ENCODE measurements around the gene EEF1AKMT3. TPM values are rescaled to one million over a fixed set of nuclear protein-coding genes. Genes with fewer than 3 reads are reported as not detected.

EEF1AKMT3 gene
- total RNA-seq, 1 experiment from 2014 or later, result 5.0 TPM

- Mint-ChIP-seq H3K27me3 (ENCODE audit: insufficient read depth, unreplicated experiment) (peaks cover 8% of the 10 kb centered on the region), H3K4me1 (ENCODE audit: low read depth, unreplicated experiment) (no peaks in the 10 kb centered on the region), H3K36me3 (ENCODE audit: insufficient read depth, unreplicated experiment) (peaks cover 12% of the 10 kb centered on the region), H3K27ac (ENCODE audit: unreplicated experiment) (no peak overlapping the region), H3K4me3 (ENCODE audit: unreplicated experiment) (no peak overlapping the region), H3K9me3 (ENCODE audit: unreplicated experiment) (no peaks in the 10 kb centered on the region)
- no peaks in the 10 kb centered on the region for H3K27me3 ChIP-seq (replicated peaks; ENCODE audit: control insufficient read depth, insufficient read depth, low read length)
- no TSS peak for BruUV-seq (replicated peaks)
- TF ChIP-seq CTCF (IDR thresholded peaks at IDR 0.05; ENCODE audit: insufficient read depth in 1 of 2, low read depth in 1 of 2, low read length in 1 of 2, severe bottlenecking in 1 of 2, unreplicated experiment in 1 of 2), result no peak
- CTCF ChIA-PET, result interaction anchor here (0.6 kb wide), 1 partner anchor 30 kb away, joined by 4 read pairs; no protein-coding TSS in a partner anchor
- H3K4me1 ChIP-seq, result no peaks in the 10 kb centered on the region
- POLR2A ChIA-PET, result no interaction called here
- intact Hi-C loops (cut with micrococcal nuclease; ENCODE audit: unreplicated experiment), result no loop called here
- no peak for DNase-seq
- H3K9me3 ChIP-seq, result no peaks in the 10 kb centered on the region
- no peak overlapping the region for H3K4me3 ChIP-seq (ENCODE audit: low read depth, low read length)
- no peaks in the 10 kb centered on the region for H3K36me3 ChIP-seq (ENCODE audit: control insufficient read depth, insufficient read depth, low read length)
These were observed 48.8 kb upstream of the EEF1AKMT3 start for GRCh38 chr12:57723630-57723962.

GRCh38 chr12:57724003-57724935 is 48.1 kb upstream of the EEF1AKMT3 start:
- intact Hi-C loops (cut with micrococcal nuclease; ENCODE audit: unreplicated experiment), result no loop called here
- ChIA-PET CTCF (no interaction called here), POLR2A (no interaction called here)
- TF ChIP-seq CTCF (IDR thresholded peaks at IDR 0.05; ENCODE audit: insufficient read depth in 1 of 2, low read depth in 1 of 2, low read length in 1 of 2, severe bottlenecking in 1 of 2, unreplicated experiment in 1 of 2), result no peak
- H3K9me3 Mint-ChIP-seq (ENCODE audit: unreplicated experiment), result no peaks in the 10 kb centered on the region
- peaks cover 11% of the 10 kb centered on the region for H3K27me3 Mint-ChIP-seq (ENCODE audit: insufficient read depth, unreplicated experiment)
- H3K4me3 Mint-ChIP-seq (ENCODE audit: unreplicated experiment), result no peak overlapping the region
- no peak overlapping the region for H3K27ac Mint-ChIP-seq (ENCODE audit: unreplicated experiment)
- no peak for DNase-seq
- H3K4me3 ChIP-seq (ENCODE audit: low read depth, low read length), result no peak overlapping the region
- BruUV-seq (replicated peaks), result no TSS peak
- H3K36me3 Mint-ChIP-seq (ENCODE audit: insufficient read depth, unreplicated experiment), result peaks cover 12% of the 10 kb centered on the region
- H3K4me1 Mint-ChIP-seq (ENCODE audit: low read depth, unreplicated experiment), result no peaks in the 10 kb centered on the region
- H3K36me3 ChIP-seq (ENCODE audit: control insufficient read depth, insufficient read depth, low read length), result no peaks in the 10 kb centered on the region
- no peaks in the 10 kb centered on the region for H3K27me3 ChIP-seq (replicated peaks; ENCODE audit: control insufficient read depth, insufficient read depth, low read length)
- H3K4me1 ChIP-seq, result no peaks in the 10 kb centered on the region
- no peaks in the 10 kb centered on the region for H3K9me3 ChIP-seq

- no peak for DNase-seq
- ChIA-PET CTCF (interaction anchor here (1.2 to 2.0 kb wide), 5 partner anchors 10 to 272 kb away, joined by 3 to 32 read pairs (median 10); partner anchors contain the start of gene TSPAN31), POLR2A (no interaction called here)
- no peaks in the 10 kb centered on the region for H3K4me1 Mint-ChIP-seq (ENCODE audit: low read depth, unreplicated experiment)
- peak overlapping the region; percentile 85 for H3K4me3 Mint-ChIP-seq (ENCODE audit: unreplicated experiment)
- no peaks in the 10 kb centered on the region for H3K9me3 Mint-ChIP-seq (ENCODE audit: unreplicated experiment)
- H3K27me3 Mint-ChIP-seq (ENCODE audit: insufficient read depth, unreplicated experiment), result peaks cover 12% of the 10 kb centered on the region
- Histone ChIP-seq H3K4me1 (no peaks in the 10 kb centered on the region), H3K9me3 (no peaks in the 10 kb centered on the region), H3K36me3 (ENCODE audit: control insufficient read depth, insufficient read depth, low read length) (no peaks in the 10 kb centered on the region), H3K4me3 (ENCODE audit: low read depth, low read length) (no peak overlapping the region), H3K27me3 (replicated peaks; ENCODE audit: control insufficient read depth, insufficient read depth, low read length) (no peaks in the 10 kb centered on the region)
- H3K36me3 Mint-ChIP-seq (ENCODE audit: insufficient read depth, unreplicated experiment), result peaks cover 12% of the 10 kb centered on the region
- no TSS peak for BruUV-seq (replicated peaks)
- no peak overlapping the region for H3K27ac Mint-ChIP-seq (ENCODE audit: unreplicated experiment)
- no peak for TF ChIP-seq CTCF (IDR thresholded peaks at IDR 0.05; ENCODE audit: insufficient read depth in 1 of 2, low read depth in 1 of 2, low read length in 1 of 2, severe bottlenecking in 1 of 2, unreplicated experiment in 1 of 2)
- intact Hi-C loops (cut with micrococcal nuclease; ENCODE audit: unreplicated experiment), result loop anchor here (5.0 kb wide), 1 partner anchor 203 kb away; the partner anchor contains the start of genes DDIT3 and MBD6
These were observed 47.3 kb upstream of the EEF1AKMT3 start for GRCh38 chr12:57724936-57725740.

All from Caco-2 (cell line).